ENCODE data around the gene ATP8A2. TPM values are rescaled to one million over a fixed set of nuclear protein-coding genes. Genes with fewer than 3 reads are reported as not detected.

Gene ATP8A2
- total RNA-seq, 2 donors from 2014 or later, result 1.6 to 2.9 TPM

GRCh38 chr13:25868490-25868889 is 496.7 kb downstream of the ATP8A2 start:
- H3K4me3 Mint-ChIP-seq, result no peak overlapping the region
- H3K27me3 ChIP-seq (ENCODE audit: control insufficient read depth, insufficient read depth, low read length, poor library complexity, severe bottlenecking), result no peaks in the 10 kb centered on the region
- no peak overlapping the region for H3K27ac ChIP-seq (ENCODE audit: low read depth, low read length)
- DNase-seq, result no peak
- no peaks in the 10 kb centered on the region for H3K4me1 ChIP-seq (ENCODE audit: control insufficient read depth, insufficient read depth, low read length)
- no peaks in the 10 kb centered on the region for H3K36me3 Mint-ChIP-seq (ENCODE audit: low read depth)
- H3K4me3 ChIP-seq (ENCODE audit: low read length), result no peak overlapping the region
- peaks cover 37% of the 10 kb centered on the region for H3K4me1 Mint-ChIP-seq
- H3K36me3 ChIP-seq (ENCODE audit: control insufficient read depth, insufficient read depth, low read length), result no peaks in the 10 kb centered on the region
- no peak for TF ChIP-seq CTCF (conservative IDR thresholded peaks at IDR 0.05)
- no peaks in the 10 kb centered on the region for H3K9me3 Mint-ChIP-seq
- no peak overlapping the region for H3K27ac Mint-ChIP-seq
- 82 to 87% methylated on average over 5 of the region's 5 CpGs for WGBS, 2 experiments (ENCODE audit: insufficient coverage in 1 of 2, insufficient read length in 1 of 2)
- H3K9ac ChIP-seq (ENCODE audit: extremely low read depth, low read length, poor library complexity, severe bottlenecking), result no peak overlapping the region
- H3K9me3 ChIP-seq (ENCODE audit: control insufficient read depth, low read length), result no peaks in the 10 kb centered on the region
- no peaks in the 10 kb centered on the region for H3K27me3 Mint-ChIP-seq (ENCODE audit: insufficient read depth)

GRCh38 chr13:25869941-25870340 is 498.2 kb downstream of the ATP8A2 start:
- Mint-ChIP-seq H3K4me1 (peaks cover 37% of the 10 kb centered on the region), H3K36me3 (ENCODE audit: low read depth) (no peaks in the 10 kb centered on the region), H3K27ac (no peak overlapping the region), H3K9me3 (no peaks in the 10 kb centered on the region), H3K27me3 (ENCODE audit: insufficient read depth) (no peaks in the 10 kb centered on the region), H3K4me3 (no peak overlapping the region)
- Histone ChIP-seq H3K27me3 (ENCODE audit: control insufficient read depth, insufficient read depth, low read length, poor library complexity, severe bottlenecking) (no peaks in the 10 kb centered on the region), H3K9me3 (ENCODE audit: control insufficient read depth, low read length) (no peaks in the 10 kb centered on the region), H3K27ac (ENCODE audit: low read depth, low read length) (no peak overlapping the region), H3K4me3 (ENCODE audit: low read length) (no peak overlapping the region), H3K4me1 (ENCODE audit: control insufficient read depth, insufficient read depth, low read length) (no peaks in the 10 kb centered on the region), H3K9ac (ENCODE audit: extremely low read depth, low read length, poor library complexity, severe bottlenecking) (no peak overlapping the region), H3K36me3 (ENCODE audit: control insufficient read depth, insufficient read depth, low read length) (no peaks in the 10 kb centered on the region)
- WGBS, 2 experiments (ENCODE audit: insufficient coverage in 1 of 2, insufficient read length in 1 of 2), result 93 to 96% methylated on average over 8 to 12 of the region's 12 CpGs
- no peak for DNase-seq
- TF ChIP-seq CTCF (conservative IDR thresholded peaks at IDR 0.05), result no peak

- H3K27ac Mint-ChIP-seq, result no peak overlapping the region
- no peaks in the 10 kb centered on the region for H3K4me1 ChIP-seq (ENCODE audit: control insufficient read depth, insufficient read depth, low read length)
- H3K9me3 ChIP-seq (ENCODE audit: control insufficient read depth, low read length), result no peaks in the 10 kb centered on the region
- WGBS, 2 experiments (ENCODE audit: insufficient coverage in 1 of 2, insufficient read length in 1 of 2), result 89 to 92% methylated on average over 6 to 11 of the region's 11 CpGs
- no peak overlapping the region for H3K9ac ChIP-seq (ENCODE audit: extremely low read depth, low read length, poor library complexity, severe bottlenecking)
- DNase-seq, result no peak
- TF ChIP-seq CTCF (conservative IDR thresholded peaks at IDR 0.05), result no peak
- H3K4me3 ChIP-seq (ENCODE audit: low read length), result no peak overlapping the region
- H3K27ac ChIP-seq (ENCODE audit: low read depth, low read length), result no peak overlapping the region
- H3K4me3 Mint-ChIP-seq, result no peak overlapping the region
- H3K36me3 ChIP-seq (ENCODE audit: control insufficient read depth, insufficient read depth, low read length), result no peaks in the 10 kb centered on the region
- no peaks in the 10 kb centered on the region for H3K36me3 Mint-ChIP-seq (ENCODE audit: low read depth)
- no peaks in the 10 kb centered on the region for H3K27me3 ChIP-seq (ENCODE audit: control insufficient read depth, insufficient read depth, low read length, poor library complexity, severe bottlenecking)
- peaks cover 37% of the 10 kb centered on the region for H3K4me1 Mint-ChIP-seq
- H3K27me3 Mint-ChIP-seq (ENCODE audit: insufficient read depth), result no peaks in the 10 kb centered on the region
- H3K9me3 Mint-ChIP-seq, result no peaks in the 10 kb centered on the region
Observed at GRCh38 chr13:25871389-25872125, 499.8 kb downstream of the ATP8A2 start.

All from endodermal cell (in vitro differentiated cells).